ENCODE measurements around the gene UQCRC1.

Gene UQCRC1

GRCh38 chr3:48598323-48599076, 10.9 kb downstream of the UQCRC1 start:
- peak; percentile 86 for DNase-seq

- no peak for DNase-seq
Measured at GRCh38 chr3:48597408-48597800, 12.0 kb downstream of the UQCRC1 start.

- DNase-seq: no peak
Measured at GRCh38 chr3:48596676-48597407, 12.6 kb downstream of the UQCRC1 start.

GRCh38 chr3:48596157-48596556, 13.3 kb downstream of the UQCRC1 start:
- DNase-seq: no peak

- peak; percentile 90 for DNase-seq
Measured at GRCh38 chr3:48595526-48596121, 13.8 kb downstream of the UQCRC1 start.

- no peak for DNase-seq
Measured at GRCh38 chr3:48595075-48595525, 14.3 kb downstream of the UQCRC1 start, which contains the start of gene COL7A1. Gene COL7A1 (minus strand): TSS chr3:48595329. CDS start chr3:48595159, 170 bp downstream.

- no peak for DNase-seq
Measured at GRCh38 chr3:48594417-48595049, 14.9 kb downstream of the UQCRC1 start.

GRCh38 chr3:48593337-48593736, 16.1 kb downstream of the UQCRC1 start:
- no peak for DNase-seq

- no peak for DNase-seq
Measured at GRCh38 chr3:48592519-48593087, 16.8 kb downstream of the UQCRC1 start.

- DNase-seq: no peak
Measured at GRCh38 chr3:48591886-48592518, 17.4 kb downstream of the UQCRC1 start.

GRCh38 chr3:48591436-48591835, 18.0 kb downstream of the UQCRC1 start:
- DNase-seq: no peak

- DNase-seq: no peak
Measured at GRCh38 chr3:48588230-48588629, 21.2 kb downstream of the UQCRC1 start.

- no peak for DNase-seq
Measured at GRCh38 chr3:48587686-48588085, 21.8 kb downstream of the UQCRC1 start.

GRCh38 chr3:48585411-48585810, 24.0 kb downstream of the UQCRC1 start:
- no peak for DNase-seq

GRCh38 chr3:48584836-48585235, 24.6 kb downstream of the UQCRC1 start:
- no peak for DNase-seq

GRCh38 chr3:48581621-48582481, 27.6 kb downstream of the UQCRC1 start:
- no peak for DNase-seq

- no peak for DNase-seq
Measured at GRCh38 chr3:48576647-48577046, 32.8 kb downstream of the UQCRC1 start.

GRCh38 chr3:48575366-48575765, 34.1 kb downstream of the UQCRC1 start:
- DNase-seq: no peak

GRCh38 chr3:48573973-48574585, 35.4 kb downstream of the UQCRC1 start:
- DNase-seq: no peak

GRCh38 chr3:48572517-48572916, 36.9 kb downstream of the UQCRC1 start:
- DNase-seq: no peak

- no peak for DNase-seq
Measured at GRCh38 chr3:48571938-48572337, 37.5 kb downstream of the UQCRC1 start.

Data from fibroblast of skin of right biceps (primary cell).